ENCODE results near the gene CHD6. TPM values are rescaled to one million over a fixed set of nuclear protein-coding genes. Genes with fewer than 3 reads are reported as not detected.

CHD6 gene
- total RNA-seq, 1 experiment from 2014 or later: 14.2 TPM

DNA sequence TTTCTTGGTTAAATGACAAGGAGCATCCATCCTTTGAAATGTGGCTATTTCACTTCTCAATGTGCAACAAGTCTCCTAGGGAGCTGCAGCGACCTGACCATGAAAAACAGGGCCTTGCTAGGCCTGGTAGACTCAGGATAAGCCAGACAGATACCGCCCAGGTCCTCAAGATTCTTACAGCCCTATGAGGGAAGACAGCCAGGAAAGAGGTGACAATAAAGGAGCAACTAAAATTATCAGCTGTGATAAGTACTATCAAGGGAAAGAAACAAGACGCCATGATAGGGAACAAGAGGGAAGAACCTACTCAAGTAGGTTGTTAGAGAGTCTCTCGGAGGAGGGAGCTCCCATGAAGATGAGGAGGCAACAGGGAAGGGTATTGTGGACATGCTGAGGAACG is 200.1 kb downstream of the CHD6 start:
- in situ Hi-C loops (cut with HindIII; ENCODE audit: low sequenced_read_pairs): no loop called here
- no peak for DNase-seq (ENCODE audit: low spot score)

DNA sequence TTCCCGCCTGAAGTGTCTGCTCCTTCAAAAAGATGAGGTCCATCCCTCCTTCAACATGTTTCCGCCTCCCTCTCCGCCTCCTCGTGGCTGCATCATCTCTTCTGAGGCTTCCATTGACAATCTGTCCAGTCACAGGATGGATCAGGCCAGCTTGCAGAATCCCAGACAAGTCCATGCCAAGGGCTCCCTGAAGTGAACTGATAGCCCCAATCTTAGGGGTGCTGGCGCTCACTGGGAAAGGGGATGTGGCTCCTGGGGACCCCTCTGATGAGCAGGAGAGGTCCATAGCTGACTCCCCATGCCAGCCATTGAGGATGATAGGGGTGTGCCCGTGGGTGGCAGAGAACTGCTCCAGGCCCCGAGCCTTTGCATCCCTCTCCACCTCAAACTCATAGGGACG is 203.0 kb downstream of the CHD6 start:
- no peak for DNase-seq (ENCODE audit: low spot score)
- in situ Hi-C loops (cut with HindIII; ENCODE audit: low sequenced_read_pairs): no loop called here

DNA sequence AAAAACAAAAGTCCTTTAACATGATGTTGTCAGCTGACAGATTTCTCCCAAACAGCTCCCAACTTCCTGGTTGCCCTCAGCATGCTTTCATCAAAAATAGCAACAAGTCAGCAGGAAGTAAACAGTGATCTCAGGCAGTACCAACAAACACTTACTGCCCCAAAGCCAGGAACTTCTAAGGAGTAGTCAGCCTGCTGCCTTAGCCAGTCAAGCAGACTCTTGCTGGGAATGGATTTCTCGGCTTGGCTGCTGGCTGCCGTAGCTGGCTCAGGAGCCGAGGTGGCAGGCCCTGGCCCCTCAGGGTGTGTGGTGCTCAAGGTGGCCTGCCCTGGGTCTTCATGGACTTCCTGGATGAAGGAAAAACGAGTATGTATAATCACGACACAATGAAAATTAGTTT is 205.0 kb downstream of the CHD6 start:
- in situ Hi-C loops (cut with HindIII; ENCODE audit: low sequenced_read_pairs): no loop called here
- DNase-seq (ENCODE audit: low spot score): no peak

DNA sequence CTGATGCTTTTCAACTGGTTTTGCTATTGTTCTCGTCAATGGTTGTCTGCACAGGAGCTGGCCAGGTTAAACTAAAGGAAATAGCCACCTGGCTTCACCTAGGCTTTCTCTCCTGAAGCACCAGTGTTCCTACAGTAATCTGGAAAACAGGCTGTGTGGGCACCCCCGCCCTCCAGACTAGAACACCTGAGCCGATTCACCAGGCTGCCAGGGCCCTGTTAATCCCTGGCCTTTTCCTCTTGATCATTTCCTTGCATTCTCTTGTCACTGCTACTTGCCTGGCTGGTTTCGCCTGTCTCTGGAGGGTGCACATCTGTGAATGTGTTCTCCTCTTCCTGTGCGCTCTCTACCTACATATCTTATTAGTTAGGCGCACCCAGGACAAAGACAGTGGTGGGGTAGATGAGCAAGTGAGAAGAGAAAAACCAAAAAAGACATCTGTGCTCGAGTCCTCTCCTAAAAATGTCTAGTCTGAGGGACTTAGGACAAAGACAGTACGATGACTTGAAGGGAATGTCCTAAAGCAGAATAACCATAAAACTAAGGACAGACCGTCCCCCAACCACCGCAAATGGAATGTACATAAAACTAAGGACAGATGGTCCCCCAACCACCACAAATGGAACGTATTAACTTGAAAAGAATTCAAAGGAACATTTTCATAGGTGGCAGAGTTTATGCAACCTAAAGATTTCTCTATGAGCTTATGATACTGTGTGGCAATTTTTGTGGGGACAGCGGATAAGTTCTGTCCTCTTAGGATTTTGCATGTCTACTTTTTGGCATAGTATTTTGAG is 205.7 kb downstream of the CHD6 start:
- in situ Hi-C loops (cut with HindIII; ENCODE audit: low sequenced_read_pairs): no loop called here

DNA sequence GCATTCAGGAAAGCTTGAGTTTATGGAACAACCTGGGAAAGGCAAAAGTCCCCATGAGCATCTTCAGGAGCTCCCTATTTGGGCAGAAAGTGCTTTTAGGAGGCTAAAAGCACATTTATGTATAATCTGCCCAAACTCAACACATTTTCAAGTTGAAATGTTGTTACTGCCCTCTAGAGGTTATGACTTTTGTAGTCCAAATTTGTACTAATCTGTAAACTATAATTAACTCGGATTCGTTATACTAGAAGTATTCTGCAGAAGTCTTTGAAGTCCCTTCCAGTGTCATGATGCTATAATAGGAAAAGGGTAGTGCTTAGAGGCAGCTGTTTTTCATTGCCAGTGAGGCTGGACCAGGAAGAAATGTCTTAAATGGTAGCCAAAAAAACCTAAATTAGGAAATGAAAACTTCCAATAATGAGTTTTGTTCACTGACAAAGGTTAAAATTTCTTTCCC is 206.8 kb downstream of the CHD6 start:
- in situ Hi-C loops (cut with HindIII; ENCODE audit: low sequenced_read_pairs): no loop called here
- DNase-seq (ENCODE audit: low spot score): peak; percentile 19

More for the DNA sequence above, 205.7 kb downstream of the CHD6 start:
- no peak for DNase-seq (ENCODE audit: low spot score)

DNA sequence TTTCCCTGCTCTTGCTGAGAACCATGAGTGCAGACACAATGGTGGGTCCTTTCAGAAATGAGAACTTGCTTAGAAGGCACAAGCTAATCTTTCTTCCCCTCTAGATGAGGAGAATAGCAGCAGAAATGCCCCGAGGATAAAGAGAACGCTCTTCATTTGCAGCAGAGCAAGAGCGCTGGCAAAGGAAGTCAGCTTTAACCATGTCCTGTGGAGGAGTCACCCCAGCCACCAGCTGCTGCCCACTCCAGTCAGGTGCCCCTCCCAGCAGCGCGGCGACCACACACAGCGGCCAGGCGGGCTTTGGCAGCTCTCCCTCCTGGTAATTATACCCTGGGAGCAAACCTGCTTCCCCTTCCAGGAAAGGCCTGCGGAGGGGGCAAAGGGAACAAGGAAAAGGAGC is 209.2 kb downstream of the CHD6 start:
- in situ Hi-C loops (cut with HindIII; ENCODE audit: low sequenced_read_pairs): no loop called here
- DNase-seq (ENCODE audit: low spot score): peak; percentile 86

DNA sequence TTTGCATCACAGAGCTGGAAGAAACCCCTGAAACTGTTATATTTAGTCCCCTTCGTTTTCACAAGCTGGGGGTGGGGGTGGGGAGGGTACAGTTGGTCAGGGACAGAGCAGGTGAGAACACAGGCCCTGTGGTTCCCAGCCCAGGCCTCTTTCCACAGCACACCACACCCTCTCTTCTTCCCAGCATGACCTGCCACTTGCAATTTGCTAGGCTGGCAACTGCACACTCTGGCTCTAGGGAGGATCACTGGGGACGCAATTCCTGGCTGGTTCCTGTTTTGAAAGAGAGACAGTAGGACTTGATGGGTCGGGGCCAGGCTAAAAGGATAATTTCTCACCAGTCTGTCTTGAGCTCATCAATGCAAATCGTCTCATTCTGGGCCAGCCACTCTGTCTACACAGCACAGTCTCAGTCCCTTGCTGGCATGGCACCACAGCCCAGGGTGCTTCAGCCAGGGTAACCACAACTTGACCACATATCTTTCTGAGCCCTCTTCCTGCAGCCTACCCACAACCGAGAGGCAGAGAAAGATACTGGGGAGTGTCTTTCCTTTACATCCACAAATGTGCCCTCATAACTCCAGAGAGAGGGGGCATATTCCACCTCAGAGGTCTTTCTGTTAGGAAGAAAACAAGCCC is 209.9 kb downstream of the CHD6 start:
- in situ Hi-C loops (cut with HindIII; ENCODE audit: low sequenced_read_pairs): no loop called here
- DNase-seq (ENCODE audit: low spot score): peak; percentile 82

DNA sequence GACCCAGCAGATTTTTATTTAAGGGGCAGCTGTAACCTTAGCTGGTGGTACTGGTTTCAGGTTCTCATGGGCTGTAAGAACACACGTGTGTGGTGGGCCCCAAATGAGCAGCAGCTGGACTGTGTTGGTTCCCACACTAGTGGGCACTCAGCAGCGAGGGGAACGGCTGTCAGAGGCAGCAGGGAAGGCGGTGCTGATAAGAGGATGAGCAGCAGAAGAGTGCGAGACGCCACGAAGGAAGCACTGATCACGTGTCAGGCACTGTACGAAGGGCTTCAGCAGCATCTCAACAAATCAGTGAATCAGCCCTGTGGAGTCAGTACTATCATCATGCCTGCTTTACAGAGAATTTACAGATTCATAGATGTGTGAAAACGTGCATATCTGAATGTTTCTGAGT is 210.6 kb downstream of the CHD6 start:
- DNase-seq (ENCODE audit: low spot score): no peak
- in situ Hi-C loops (cut with HindIII; ENCODE audit: low sequenced_read_pairs): no loop called here

DNA sequence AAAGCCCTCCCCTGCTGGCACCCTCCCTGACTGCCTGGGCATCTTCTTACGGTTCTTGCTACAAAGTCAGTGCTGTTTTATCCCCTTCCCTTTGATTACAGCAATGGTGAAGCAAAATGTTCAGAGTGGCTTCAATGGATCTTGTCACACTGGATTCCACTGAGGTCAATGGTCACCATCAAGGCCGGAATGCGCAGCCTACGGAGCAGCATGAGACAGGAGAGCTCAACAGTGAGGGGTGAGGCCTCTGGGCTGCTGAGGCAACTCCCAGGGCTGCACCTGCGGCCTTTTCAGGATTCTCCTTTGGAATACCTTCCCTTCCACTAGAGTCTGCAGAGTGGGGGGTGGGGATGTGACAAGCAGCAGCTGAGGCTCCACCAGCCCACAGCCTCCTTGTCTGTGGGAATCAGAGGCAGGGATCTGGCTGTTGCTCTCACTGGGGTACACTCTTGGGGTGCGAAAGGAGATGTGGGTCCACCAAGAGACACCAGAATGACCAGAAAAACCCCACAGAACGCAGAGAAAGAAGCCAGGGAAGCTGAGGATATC is 211.2 kb downstream of the CHD6 start:
- no peak for DNase-seq (ENCODE audit: low spot score)
- in situ Hi-C loops (cut with HindIII; ENCODE audit: low sequenced_read_pairs): no loop called here

DNA sequence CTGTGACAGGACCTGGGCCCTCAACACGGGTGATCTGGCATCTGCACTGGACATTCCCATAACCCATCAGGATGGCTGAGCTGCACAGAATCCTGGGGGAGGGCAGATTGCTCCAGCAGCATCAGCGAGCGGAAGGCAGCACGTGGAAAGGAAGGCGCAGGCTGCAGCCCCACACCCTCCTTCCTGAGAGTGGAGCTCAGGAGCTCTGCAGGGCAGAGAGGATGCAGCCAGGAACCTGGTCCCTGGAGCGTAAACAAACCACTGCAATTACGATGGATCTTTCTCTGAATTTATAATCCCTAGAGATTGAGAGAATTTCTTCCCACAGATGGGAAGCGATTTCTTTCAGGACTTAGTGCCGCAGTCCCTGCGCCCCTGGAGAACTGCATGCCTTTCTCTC is 211.8 kb downstream of the CHD6 start:
- in situ Hi-C loops (cut with HindIII; ENCODE audit: low sequenced_read_pairs): no loop called here
- DNase-seq (ENCODE audit: low spot score): peak; percentile 26

DNA sequence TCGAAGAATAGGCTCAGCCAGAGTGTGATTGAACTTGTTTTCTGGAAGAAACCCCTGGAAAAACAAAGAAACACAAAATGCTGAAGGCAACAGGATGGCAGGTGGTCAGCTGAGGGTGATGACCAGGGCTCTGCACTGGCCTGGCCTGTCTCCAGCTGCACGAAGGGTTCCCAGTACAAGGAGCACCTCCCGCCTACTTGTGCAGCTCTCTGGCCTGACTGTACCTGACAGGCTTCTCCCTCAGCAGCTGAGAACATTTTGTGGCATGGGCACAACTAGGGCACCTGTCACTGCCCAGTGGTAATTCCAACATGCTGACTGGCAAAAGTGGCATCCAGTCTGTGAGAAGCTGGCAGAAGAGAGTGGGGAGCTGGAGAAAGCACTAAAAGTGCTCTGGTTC is 212.7 kb downstream of the CHD6 start:
- peak; percentile 93 for DNase-seq (ENCODE audit: low spot score)
- in situ Hi-C loops (cut with HindIII; ENCODE audit: low sequenced_read_pairs): no loop called here

DNA sequence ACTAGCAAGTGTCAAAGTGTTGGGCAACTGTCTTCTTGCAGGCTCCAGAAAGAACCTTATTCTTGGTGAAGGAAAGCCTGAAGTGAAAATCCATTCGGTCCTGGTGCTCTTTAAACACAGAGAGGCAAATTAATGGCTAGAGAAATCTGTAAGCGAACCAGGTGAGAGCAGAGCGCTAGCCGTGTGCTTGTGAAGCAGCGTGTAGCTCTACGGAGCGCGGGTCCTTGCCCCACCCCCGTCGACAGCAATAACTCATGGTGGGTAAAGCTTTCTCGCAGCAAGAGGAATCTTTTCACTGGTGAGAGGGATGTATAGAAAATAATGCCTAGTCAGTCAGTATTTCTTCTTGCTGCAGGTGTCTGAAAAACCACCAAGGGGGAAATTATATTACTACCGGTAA is 214.6 kb downstream of the CHD6 start:
- in situ Hi-C loops (cut with HindIII; ENCODE audit: low sequenced_read_pairs): no loop called here
- DNase-seq (ENCODE audit: low spot score): no peak

DNA sequence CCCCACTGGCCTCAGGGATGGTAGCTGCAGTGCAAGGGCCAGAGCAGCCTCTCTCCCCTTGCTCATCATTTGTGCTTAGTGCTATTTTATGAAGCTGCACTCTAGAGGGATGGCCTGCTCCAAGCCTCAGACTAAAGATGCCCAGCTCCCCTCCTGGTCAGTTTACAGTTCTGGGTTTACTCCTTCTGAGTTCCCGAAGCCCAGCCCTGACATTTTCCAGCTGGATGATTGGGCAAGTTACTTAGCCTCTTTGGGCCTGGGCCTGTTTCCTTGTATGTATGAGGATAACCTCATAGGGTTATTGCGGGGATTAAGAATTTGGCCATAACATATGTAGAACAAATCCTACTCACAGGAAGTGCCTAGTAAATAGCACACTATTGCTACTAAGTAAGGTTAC is 219.8 kb downstream of the CHD6 start:
- DNase-seq (ENCODE audit: low spot score): no peak
- in situ Hi-C loops (cut with HindIII; ENCODE audit: low sequenced_read_pairs): no loop called here

DNA sequence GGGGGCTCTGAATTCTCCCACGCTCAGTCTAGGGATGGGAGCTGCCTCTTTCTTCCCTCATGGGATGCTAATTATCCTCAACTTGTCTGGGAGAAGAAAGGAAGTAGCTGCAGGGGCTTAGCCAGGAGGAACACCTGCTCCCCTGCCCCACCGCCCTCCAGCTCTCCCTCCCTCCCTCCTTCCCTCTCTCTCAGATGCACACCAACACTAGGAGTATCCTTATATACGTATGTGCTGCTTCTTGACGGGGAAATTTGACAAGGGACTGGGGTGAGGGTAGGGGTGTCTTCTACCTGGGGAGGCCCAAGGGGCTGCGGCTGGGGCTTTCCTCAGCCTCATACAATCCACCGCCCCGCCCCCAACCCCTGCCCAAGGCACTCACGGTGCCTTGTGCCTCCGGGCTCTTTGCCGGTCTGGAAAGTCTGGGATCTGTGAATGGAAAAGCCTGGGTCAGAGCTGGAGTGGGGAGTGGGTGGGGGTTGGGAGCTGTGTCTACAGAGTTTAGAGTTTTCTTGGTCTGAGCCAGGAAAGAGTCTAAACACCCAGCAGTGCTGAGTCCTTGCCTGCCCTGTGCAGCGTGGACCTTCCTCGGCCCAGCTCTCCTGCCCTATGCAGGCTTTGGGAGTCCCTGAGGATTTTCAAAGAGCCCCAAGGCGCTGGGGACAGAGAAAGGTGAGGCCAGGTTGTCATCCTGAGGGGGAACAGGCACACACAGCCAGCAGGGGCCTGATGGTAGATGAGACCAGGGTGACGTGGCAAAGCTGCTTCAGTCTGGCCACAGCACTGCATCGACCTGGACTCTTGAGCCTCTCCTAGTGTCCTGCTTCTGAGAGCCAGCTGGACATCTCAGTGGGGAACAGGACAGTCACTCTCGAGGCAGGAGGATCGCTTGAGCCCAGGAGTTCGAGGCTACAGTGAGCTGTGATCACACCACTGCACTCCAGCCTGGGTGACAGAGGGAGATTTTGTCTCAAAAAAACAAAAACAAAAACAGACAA is 222.2 kb downstream of the CHD6 start:
- in situ Hi-C loops (cut with HindIII; ENCODE audit: low sequenced_read_pairs): no loop called here
- DNase-seq (ENCODE audit: low spot score): no peak

DNA sequence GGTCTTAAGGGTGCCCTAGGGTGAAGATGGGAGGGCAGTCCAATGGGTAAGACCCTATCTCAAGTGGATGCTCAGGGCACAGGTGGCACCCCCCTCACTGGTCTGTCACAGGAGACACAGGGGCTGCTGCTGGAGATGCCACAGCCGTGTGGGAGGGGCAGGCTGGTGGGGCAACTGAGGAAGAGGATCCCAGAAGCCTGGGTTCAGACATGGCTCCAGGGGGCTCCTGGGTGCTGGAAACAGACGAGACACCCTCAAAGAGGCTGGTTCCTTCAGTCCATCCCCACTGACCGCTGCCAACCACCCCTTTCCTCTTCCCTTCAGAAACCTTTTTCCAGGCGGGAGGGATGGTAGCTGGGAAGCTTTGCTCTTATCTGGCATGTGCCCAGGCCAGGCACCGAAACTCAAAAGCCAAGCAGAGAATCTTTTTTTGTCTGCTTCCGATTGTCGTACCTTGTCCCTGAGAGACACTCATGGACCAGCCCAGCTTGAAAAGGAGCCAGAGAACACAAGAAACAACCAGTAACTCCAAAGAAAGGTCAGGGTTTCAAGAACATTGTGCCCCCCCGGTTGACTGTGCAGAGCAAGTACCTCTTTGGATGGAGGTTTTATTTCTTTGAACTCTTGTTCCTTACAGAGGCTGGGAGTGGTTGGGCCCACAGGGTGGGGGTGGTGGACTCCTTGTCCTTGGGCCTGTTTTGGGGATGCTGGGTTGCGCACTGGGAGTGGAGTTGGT is 223.1 kb downstream of the CHD6 start:
- in situ Hi-C loops (cut with HindIII; ENCODE audit: low sequenced_read_pairs): no loop called here

DNA sequence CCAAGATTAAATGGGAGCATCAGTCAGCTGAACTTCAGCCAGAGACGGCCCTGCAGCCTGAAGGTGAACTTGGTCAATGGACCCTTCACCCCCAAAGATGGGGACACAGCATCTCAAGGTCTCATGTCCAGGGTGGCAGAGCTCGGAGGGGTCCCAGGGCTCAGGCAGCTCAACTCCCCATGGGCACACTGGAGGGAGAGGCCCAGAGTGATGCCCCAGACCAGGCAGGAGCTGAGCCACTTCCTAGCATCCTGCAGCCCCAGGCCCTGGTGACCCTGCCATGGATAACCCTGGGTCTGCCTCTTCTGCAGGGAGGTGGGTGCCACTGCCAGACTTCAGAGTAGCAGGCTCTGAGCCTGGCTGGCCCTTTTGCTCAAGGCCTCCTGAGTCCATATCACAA is 224.1 kb downstream of the CHD6 start:
- in situ Hi-C loops (cut with HindIII; ENCODE audit: low sequenced_read_pairs): no loop called here
- DNase-seq (ENCODE audit: low spot score): no peak

More for the DNA sequence above, 223.1 kb downstream of the CHD6 start:
- DNase-seq (ENCODE audit: low spot score): no peak

DNA sequence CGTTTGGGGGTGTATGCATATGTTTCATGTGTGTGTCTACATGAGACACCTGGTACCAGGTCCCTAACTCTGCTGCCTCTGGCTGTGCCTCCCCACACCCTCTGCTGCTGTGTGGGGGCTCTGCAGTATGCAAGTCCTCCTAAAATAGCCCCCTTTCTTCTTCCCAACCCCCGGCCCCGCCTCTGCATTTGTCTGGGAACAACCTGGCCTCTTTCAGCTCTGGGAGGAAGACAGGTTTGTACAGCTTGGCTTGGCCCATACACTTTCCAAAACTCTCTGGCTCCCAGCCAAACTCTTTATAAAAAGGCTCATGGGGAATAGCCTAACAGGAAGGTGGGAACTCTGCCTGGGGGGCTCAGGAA is 224.5 kb downstream of the CHD6 start:
- in situ Hi-C loops (cut with HindIII; ENCODE audit: low sequenced_read_pairs): no loop called here
- no peak for DNase-seq (ENCODE audit: low spot score)

DNA sequence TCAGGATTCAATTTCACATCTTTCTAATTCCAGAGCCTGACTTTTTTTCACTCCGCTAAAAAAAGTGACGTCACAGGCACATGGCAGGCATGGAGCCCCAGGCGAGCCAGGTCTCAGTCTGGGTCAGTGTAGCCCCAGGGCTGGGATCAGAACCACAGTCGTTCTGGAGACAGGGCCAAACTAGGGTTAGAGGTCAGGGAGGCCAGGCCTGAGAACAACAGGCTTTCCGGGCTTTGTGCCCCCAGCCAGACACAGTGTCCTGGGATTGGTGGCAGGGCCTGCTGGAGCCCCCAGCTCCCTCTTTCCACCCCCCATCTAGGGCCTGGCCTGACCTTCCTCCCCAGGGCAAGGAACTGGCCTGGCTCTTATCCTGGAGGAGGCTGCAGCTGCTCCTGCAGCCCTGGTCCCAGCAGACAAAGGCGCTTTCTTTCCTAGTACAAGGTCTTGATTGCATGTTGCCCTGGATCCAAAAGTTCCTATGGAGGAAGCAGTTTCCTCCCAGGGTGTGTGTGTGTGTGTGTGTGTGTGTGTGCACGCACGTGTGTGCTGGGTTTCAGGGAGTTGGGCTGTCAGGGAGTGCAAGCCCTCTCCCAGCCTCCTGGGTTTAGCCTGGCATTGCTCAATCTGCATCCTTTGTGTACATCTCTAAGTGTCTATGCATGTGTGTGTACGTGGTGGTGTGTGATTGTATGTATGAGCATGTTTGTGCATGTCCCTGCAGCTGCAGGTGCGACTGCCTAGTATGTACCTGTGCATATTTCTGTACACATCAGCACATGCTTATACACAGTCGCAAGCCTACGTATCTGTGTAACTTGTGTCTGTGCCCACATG is 225.1 kb downstream of the CHD6 start:
- DNase-seq (ENCODE audit: low spot score): no peak
- in situ Hi-C loops (cut with HindIII; ENCODE audit: low sequenced_read_pairs): no loop called here
